ENCODE measurements around the gene AUTS2.
A peak's percentile ranks its signal among the peaks of the same experiment; 100 is the strongest.

Gene AUTS2

GRCh38 chr7:70241536-70242175 is 643.4 kb downstream of the AUTS2 start:
- in situ Hi-C loops (cut with HindIII; ENCODE audit: low sequenced_read_pairs): loop anchor here (5.0 kb wide), 2 partner anchors 54 to 71 kb away; no protein-coding TSS in a partner anchor
- no peak for DNase-seq (ENCODE audit: low read depth)
- H3K4me3 ChIP-seq (ENCODE audit: low read depth, low read length): no peak overlapping the region
- TF ChIP-seq CTCF (IDR thresholded peaks at IDR 0.05; ENCODE audit: low read depth, low read length, missing control alignments): no peak

GRCh38 chr7:70242826-70243225 is 644.6 kb downstream of the AUTS2 start:
- DNase-seq (ENCODE audit: low read depth): no peak
- TF ChIP-seq CTCF (IDR thresholded peaks at IDR 0.05; ENCODE audit: low read depth, low read length, missing control alignments): no peak
- in situ Hi-C loops (cut with HindIII; ENCODE audit: low sequenced_read_pairs): loop anchor here (5.0 kb wide), 2 partner anchors 56 to 69 kb away; no protein-coding TSS in a partner anchor
- no peak overlapping the region for H3K4me3 ChIP-seq (ENCODE audit: low read depth, low read length)

- DNase-seq (ENCODE audit: low read depth): no peak
- no peak for TF ChIP-seq CTCF (IDR thresholded peaks at IDR 0.05; ENCODE audit: low read depth, low read length, missing control alignments)
- no peak overlapping the region for H3K4me3 ChIP-seq (ENCODE audit: low read depth, low read length)
- in situ Hi-C loops (cut with HindIII; ENCODE audit: low sequenced_read_pairs): loop anchor here (5.0 kb wide), 2 partner anchors 56 to 69 kb away; no protein-coding TSS in a partner anchor
These were observed 645.2 kb downstream of the AUTS2 start for GRCh38 chr7:70243443-70243842.

- in situ Hi-C loops (cut with HindIII; ENCODE audit: low sequenced_read_pairs): no loop called here
- DNase-seq (ENCODE audit: low read depth): no peak
- no peak for TF ChIP-seq CTCF (IDR thresholded peaks at IDR 0.05; ENCODE audit: low read depth, low read length, missing control alignments)
- no peak overlapping the region for H3K4me3 ChIP-seq (ENCODE audit: low read depth, low read length)
These were observed 659.6 kb downstream of the AUTS2 start for GRCh38 chr7:70257921-70258320.

- DNase-seq (ENCODE audit: low read depth): peak; percentile 19
- in situ Hi-C loops (cut with HindIII; ENCODE audit: low sequenced_read_pairs): no loop called here
- H3K4me3 ChIP-seq (ENCODE audit: low read depth, low read length): no peak overlapping the region
- no peak for TF ChIP-seq CTCF (IDR thresholded peaks at IDR 0.05; ENCODE audit: low read depth, low read length, missing control alignments)
These were observed 661.2 kb downstream of the AUTS2 start for GRCh38 chr7:70259502-70259901.

- DNase-seq (ENCODE audit: low read depth): no peak
- no peak overlapping the region for H3K4me3 ChIP-seq (ENCODE audit: low read depth, low read length)
- no peak for TF ChIP-seq CTCF (IDR thresholded peaks at IDR 0.05; ENCODE audit: low read depth, low read length, missing control alignments)
- in situ Hi-C loops (cut with HindIII; ENCODE audit: low sequenced_read_pairs): no loop called here
These were observed 665.4 kb downstream of the AUTS2 start for GRCh38 chr7:70263471-70264255.
